Measurements from ENCODE around the gene FBXO8.

- TF ChIP-seq CTCF (IDR thresholded peaks at IDR 0.05) (no peak), POLR2A (IDR thresholded peaks at IDR 0.05) (no peak)
Measured at GRCh38 chr4:174262624-174263444, 20.6 kb downstream of the FBXO8 start.
